HAP-1 (cell line): ENCODE results near the gene CDC7.
"Not testable (repeated sequence)": the region's sequence is repeated elsewhere in the genome, so short reads cannot be mapped to it uniquely, and the experiment has no call there.

Source experiments
- DNase-seq, 2 experiments: peaks; one replicate each; pipeline ENCODE4 v3.0.0-alpha.2; 2016 to 2020; ENCODE audit warnings: low spot score in 2 of 2
- H3K27me3 ChIP-seq: fragments of 250-450 bp; sonication (Bioruptor Pico); 2 replicates; pipeline ENCODE4 v1.5.1; 2020; ENCODE audit warnings: low read depth, mild to moderate bottlenecking, moderate library complexity
- H3K36me3 ChIP-seq: fragments of 250-450 bp; sonication (Bioruptor Pico); replicated peaks from 2 replicates; pipeline ENCODE4 v1.5.1; 2020; ENCODE audit warnings: mild to moderate bottlenecking
- H3K4me1 ChIP-seq: fragments of 250-450 bp; sonication (Bioruptor Pico); 2 replicates; pipeline ENCODE4 v1.5.1; 2020; ENCODE audit warnings: mild to moderate bottlenecking
- H3K4me3 ChIP-seq: fragments of 250-450 bp; sonication (Bioruptor Pico); 2 replicates; pipeline ENCODE4 v1.5.1; 2020; ENCODE audit warnings: mild to moderate bottlenecking, moderate library complexity
- H3K9me3 ChIP-seq: fragments of 250-450 bp; sonication (Bioruptor Pico); 2 replicates; pipeline ENCODE4 v1.5.1; 2020; ENCODE audit warnings: mild to moderate bottlenecking, moderate library complexity
- in situ Hi-C: fragments of 300-500 bp; cut with MboI; formaldehyde crosslinking; loops from 3 replicates; pipeline ENCODE4 v1.14.3; 2020; ENCODE audit warnings: low sequenced_read_pairs, inconsistent platforms, mixed read lengths

CDC7 gene

GRCh38 chr1:91519167-91519566, 18.5 kb downstream of the CDC7 start:
- peaks cover 34% of the 10 kb centered on the region for H3K36me3 ChIP-seq
- in situ Hi-C loops, result loop anchor here (25.0 kb wide), 1 partner anchor 768 kb away; the partner anchor contains the start of genes GLMN and RPAP2
- H3K9me3 ChIP-seq, H3K4me1 ChIP-seq, DNase-seq, H3K4me3 ChIP-seq, H3K27me3 ChIP-seq: not testable (repeated sequence)

GRCh38 chr1:91520942-91521507, 20.4 kb downstream of the CDC7 start:
- no peaks in the 10 kb centered on the region for H3K4me1 ChIP-seq
- peaks cover 16% of the 10 kb centered on the region for H3K36me3 ChIP-seq
- H3K4me3 ChIP-seq, result no peak overlapping the region
- no peak for DNase-seq
- no peaks in the 10 kb centered on the region for H3K27me3 ChIP-seq
- no peaks in the 10 kb centered on the region for H3K9me3 ChIP-seq
- in situ Hi-C loops, result loop anchor here (25.0 kb wide), 1 partner anchor 766 kb away; the partner anchor contains the start of genes GLMN and RPAP2

GRCh38 chr1:91523482-91523881, 22.8 kb downstream of the CDC7 start:
- H3K4me1 ChIP-seq, result no peaks in the 10 kb centered on the region
- no peaks in the 10 kb centered on the region for H3K27me3 ChIP-seq
- H3K36me3 ChIP-seq, result peaks cover 14% of the 10 kb centered on the region
- in situ Hi-C loops, result loop anchor here (25.0 kb wide), 1 partner anchor 764 kb away; the partner anchor contains the start of genes GLMN and RPAP2
- no peak overlapping the region for H3K4me3 ChIP-seq
- H3K9me3 ChIP-seq, result no peaks in the 10 kb centered on the region
- no peak for DNase-seq

GRCh38 chr1:91526496-91526895, 25.8 kb downstream of the CDC7 start:
- DNase-seq, result no peak
- no peaks in the 10 kb centered on the region for H3K9me3 ChIP-seq
- H3K4me3 ChIP-seq, result no peak overlapping the region
- in situ Hi-C loops, result no loop called here
- H3K27me3 ChIP-seq, result no peaks in the 10 kb centered on the region
- no peaks in the 10 kb centered on the region for H3K4me1 ChIP-seq
- H3K36me3 ChIP-seq, result peaks cover 10% of the 10 kb centered on the region

GRCh38 chr1:91527266-91527765, 26.7 kb downstream of the CDC7 start:
- H3K36me3 ChIP-seq, result peaks cover 10% of the 10 kb centered on the region
- H3K27me3 ChIP-seq, result no peaks in the 10 kb centered on the region
- DNase-seq, result no peak
- no peaks in the 10 kb centered on the region for H3K9me3 ChIP-seq
- in situ Hi-C loops, result no loop called here
- H3K4me3 ChIP-seq, result no peak overlapping the region
- no peaks in the 10 kb centered on the region for H3K4me1 ChIP-seq

DNA sequence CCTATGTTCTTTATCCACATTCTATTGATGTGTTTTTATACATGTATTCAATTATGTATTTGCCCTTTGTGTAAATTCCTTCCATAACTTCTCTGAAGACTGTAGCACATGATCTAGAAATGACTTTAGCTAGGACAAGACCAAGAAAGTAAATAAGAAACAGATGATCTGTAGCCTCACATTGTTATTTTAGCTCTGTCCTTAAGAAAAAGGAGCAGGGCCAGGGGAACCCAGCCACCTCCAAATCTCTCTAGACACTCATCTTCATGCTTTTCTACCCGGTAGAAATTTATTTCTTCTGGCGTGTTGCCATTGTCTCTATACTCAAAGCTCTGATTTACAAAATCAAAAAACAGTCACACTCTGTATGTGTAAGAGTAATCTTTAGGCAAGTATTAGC, 27.1 kb downstream of the CDC7 start:
- H3K9me3 ChIP-seq, result no peaks in the 10 kb centered on the region
- H3K27me3 ChIP-seq, result no peaks in the 10 kb centered on the region
- H3K4me1 ChIP-seq, result no peaks in the 10 kb centered on the region
- no peak for DNase-seq
- H3K4me3 ChIP-seq, result no peak overlapping the region
- H3K36me3 ChIP-seq, result peaks cover 10% of the 10 kb centered on the region
- in situ Hi-C loops, result no loop called here

GRCh38 chr1:91529856-91530255, 29.2 kb downstream of the CDC7 start:
- no peak overlapping the region for H3K4me3 ChIP-seq
- H3K9me3 ChIP-seq, result no peaks in the 10 kb centered on the region
- in situ Hi-C loops, result no loop called here
- H3K27me3 ChIP-seq, result no peaks in the 10 kb centered on the region
- H3K4me1 ChIP-seq, result no peaks in the 10 kb centered on the region
- peak; percentile 18 to 23 for DNase-seq
- H3K36me3 ChIP-seq, result no peaks in the 10 kb centered on the region

DNA sequence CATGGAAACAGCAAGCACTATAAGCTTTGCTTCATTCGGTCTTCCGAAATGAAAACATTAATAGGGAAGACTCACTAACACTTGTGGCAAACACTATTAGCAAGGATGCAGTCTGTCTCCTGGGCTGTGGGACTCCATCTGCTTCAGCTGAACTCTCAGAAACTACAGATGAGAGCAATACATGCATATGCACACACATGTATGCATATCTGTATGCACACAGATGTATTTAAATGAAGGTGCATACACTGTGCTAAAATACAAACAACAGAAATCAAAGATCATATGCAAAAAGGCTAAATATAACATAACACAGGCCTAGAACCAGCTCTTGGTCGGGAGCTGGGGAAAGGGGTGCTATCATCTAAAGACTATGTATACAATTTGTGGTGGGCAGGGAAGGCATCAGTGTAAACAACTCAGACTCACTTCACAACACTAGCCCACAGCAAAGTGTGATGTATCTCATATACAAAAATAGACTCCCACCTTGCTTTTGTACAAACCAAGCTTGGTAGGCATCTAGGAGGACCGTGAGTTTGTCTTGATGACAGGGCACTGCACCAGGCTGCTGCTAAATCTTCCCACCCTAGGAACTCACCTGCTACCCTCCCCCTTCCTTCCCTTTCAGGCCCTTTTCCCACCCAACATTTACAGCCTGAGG, 32.8 kb downstream of the CDC7 start:
- no peak overlapping the region for H3K4me3 ChIP-seq

DNA sequence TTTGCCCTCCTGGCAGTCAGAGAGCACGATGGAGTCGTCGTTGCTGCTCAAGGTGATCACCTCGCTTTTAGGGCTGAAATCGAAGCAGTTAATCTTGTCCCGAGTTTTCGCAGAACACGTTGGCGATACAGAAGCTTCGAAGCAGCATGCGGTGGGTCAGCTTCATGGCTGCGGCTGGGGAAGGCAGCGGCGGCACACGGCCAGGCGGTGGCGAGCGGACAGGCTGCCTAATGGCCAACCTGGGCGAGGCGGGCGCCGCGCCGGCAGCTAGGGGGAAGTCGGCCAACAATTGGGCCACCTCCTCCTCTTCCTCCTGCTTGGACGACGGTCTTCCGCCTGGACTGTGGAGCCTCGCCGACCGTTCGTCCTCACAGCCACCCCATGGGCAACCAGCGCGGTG, 34.8 kb downstream of the CDC7 start:
- in situ Hi-C loops, result no loop called here
- no peak for DNase-seq
- no peaks in the 10 kb centered on the region for H3K27me3 ChIP-seq

More for the DNA sequence above, 32.8 kb downstream of the CDC7 start:
- no peak for DNase-seq
- Histone ChIP-seq H3K27me3 (no peaks in the 10 kb centered on the region), H3K9me3 (no peaks in the 10 kb centered on the region), H3K36me3 (no peaks in the 10 kb centered on the region), H3K4me1 (no peaks in the 10 kb centered on the region)
- in situ Hi-C loops, result no loop called here

GRCh38 chr1:91537281-91537986, 36.8 kb downstream of the CDC7 start:
- H3K36me3 ChIP-seq, result no peaks in the 10 kb centered on the region

More for the DNA sequence above, 34.8 kb downstream of the CDC7 start:
- Histone ChIP-seq H3K36me3 (no peaks in the 10 kb centered on the region), H3K4me1 (no peaks in the 10 kb centered on the region), H3K9me3 (no peaks in the 10 kb centered on the region), H3K4me3 (no peak overlapping the region)

GRCh38 chr1:91537987-91538304, 37.3 kb downstream of the CDC7 start:
- Histone ChIP-seq H3K36me3 (no peaks in the 10 kb centered on the region), H3K9me3 (no peaks in the 10 kb centered on the region), H3K4me3 (no peak overlapping the region), H3K27me3 (no peaks in the 10 kb centered on the region), H3K4me1 (no peaks in the 10 kb centered on the region)
- no peak for DNase-seq
- in situ Hi-C loops, result no loop called here

More at GRCh38 chr1:91537281-91537986, 36.8 kb downstream of the CDC7 start:
- no peak for DNase-seq
- Histone ChIP-seq H3K9me3 (no peaks in the 10 kb centered on the region), H3K4me3 (no peak overlapping the region), H3K4me1 (no peaks in the 10 kb centered on the region), H3K27me3 (no peaks in the 10 kb centered on the region)
- in situ Hi-C loops, result no loop called here

DNA sequence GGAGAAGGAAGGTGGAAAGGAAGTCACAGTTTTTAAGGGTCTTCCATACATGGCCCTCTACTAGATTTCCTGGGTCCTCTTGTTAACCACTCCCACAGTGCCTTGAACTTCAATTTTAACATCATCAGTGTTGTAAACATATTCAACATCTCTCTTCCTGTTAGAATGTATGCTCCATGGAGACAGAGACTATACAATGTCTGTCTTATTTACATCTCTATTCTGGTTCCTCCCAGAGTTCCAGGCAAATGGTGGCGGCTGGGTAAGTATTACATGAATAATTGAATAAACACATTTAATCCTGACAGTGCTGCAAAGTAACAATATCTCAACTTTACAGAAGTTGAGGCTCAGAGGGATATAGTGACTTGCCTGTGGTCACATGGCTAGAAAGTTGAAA, 40.3 kb downstream of the CDC7 start:
- Histone ChIP-seq H3K27me3 (no peaks in the 10 kb centered on the region), H3K4me1 (no peaks in the 10 kb centered on the region), H3K4me3 (no peak overlapping the region), H3K9me3 (no peaks in the 10 kb centered on the region), H3K36me3 (no peaks in the 10 kb centered on the region)
- DNase-seq, result no peak
- in situ Hi-C loops, result no loop called here

DNA sequence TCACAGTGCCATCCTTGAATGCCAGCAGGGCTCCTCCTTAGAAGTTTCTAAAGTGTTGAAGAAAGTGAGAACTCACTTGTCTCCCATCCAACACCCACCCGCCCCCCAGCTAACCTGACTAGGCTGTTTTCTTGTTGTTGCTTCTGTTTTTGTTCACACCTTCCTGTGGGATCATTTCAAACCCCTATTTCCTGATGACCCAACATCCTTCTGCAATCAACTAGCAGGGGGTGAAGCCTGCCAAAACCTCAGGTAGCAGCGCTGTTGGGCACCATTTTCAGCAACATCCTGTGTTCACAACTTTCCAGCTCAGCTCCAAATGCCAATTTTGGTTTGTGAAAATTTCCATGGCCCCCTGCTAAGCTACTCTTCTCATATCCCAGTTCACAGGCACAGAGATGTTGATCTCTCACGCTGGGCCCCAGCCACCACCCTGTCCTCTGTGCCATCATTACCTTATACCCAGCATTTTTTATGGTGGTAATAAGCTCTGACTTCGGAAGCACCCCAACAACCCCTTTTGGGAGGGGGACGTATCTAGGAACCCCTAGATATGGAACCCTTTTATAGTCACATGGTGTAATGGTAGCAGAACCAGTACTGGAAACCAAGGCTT, 41.4 kb downstream of the CDC7 start:
- in situ Hi-C loops, result no loop called here
- Histone ChIP-seq H3K4me3 (no peak overlapping the region), H3K4me1 (no peaks in the 10 kb centered on the region), H3K36me3 (no peaks in the 10 kb centered on the region), H3K9me3 (no peaks in the 10 kb centered on the region), H3K27me3 (no peaks in the 10 kb centered on the region)
- no peak for DNase-seq
